SJCRH30 (cell line): ENCODE data around the gene REV1. TPM values are rescaled to one million over a fixed set of nuclear protein-coding genes. Genes with fewer than 3 reads are reported as not detected.

Source experiments
- DNase-seq, 2 experiments: peaks; one replicate each; pipeline ENCODE4 v3.0.0-alpha.2; 2015 to 2020
- H3K27ac ChIP-seq: fragments of 250-450 bp; sonication (Bioruptor Pico); 2 replicates; pipeline ENCODE4 v1.5.1; 2020; ENCODE audit warnings: mild to moderate bottlenecking, moderate library complexity
- H3K27me3 ChIP-seq: fragments of 250-450 bp; sonication (Bioruptor Pico); 2 replicates; pipeline ENCODE4 v1.5.1; 2020; ENCODE audit warnings: mild to moderate bottlenecking, moderate library complexity
- H3K36me3 ChIP-seq: fragments of 250-450 bp; sonication (Bioruptor Pico); 2 replicates; pipeline ENCODE4 v1.5.1; 2020; ENCODE audit warnings: mild to moderate bottlenecking, moderate library complexity
- H3K4me1 ChIP-seq: fragments of 250-450 bp; sonication (Bioruptor Pico); 2 replicates; pipeline ENCODE4 v1.5.1; 2020; ENCODE audit warnings: mild to moderate bottlenecking, moderate library complexity
- H3K4me3 ChIP-seq: fragments of 250-450 bp; sonication (Bioruptor Pico); 2 replicates; pipeline ENCODE4 v1.5.1; 2020; ENCODE audit warnings: mild to moderate bottlenecking, moderate library complexity
- H3K9me3 ChIP-seq: fragments of 250-450 bp; sonication (Bioruptor Pico); replicated peaks from 2 replicates; pipeline ENCODE4 v1.5.1; 2020; ENCODE audit warnings: mild to moderate bottlenecking, moderate library complexity
- total RNA-seq: library from RNA; depleted of rRNA; stranded (reverse); fragments of >200 nt; shearing (Covaris generic); gene quantifications from 2 replicates; pipeline ENCODE4 v1.2.3, GENCODE V29; 2014

The REV1 gene
- total RNA-seq, 1 experiment from 2014 or later, result 50.8 TPM

- peaks cover 50% of the 10 kb centered on the region for H3K36me3 ChIP-seq
- H3K4me3 ChIP-seq, result no peak overlapping the region
- H3K9me3 ChIP-seq, result no peaks in the 10 kb centered on the region
- DNase-seq, result no peak
- H3K27ac ChIP-seq, result no peak overlapping the region
- no peaks in the 10 kb centered on the region for H3K27me3 ChIP-seq
- no peaks in the 10 kb centered on the region for H3K4me1 ChIP-seq
These were observed 41.3 kb downstream of the REV1 start for GRCh38 chr2:99448556-99448955.

DNA sequence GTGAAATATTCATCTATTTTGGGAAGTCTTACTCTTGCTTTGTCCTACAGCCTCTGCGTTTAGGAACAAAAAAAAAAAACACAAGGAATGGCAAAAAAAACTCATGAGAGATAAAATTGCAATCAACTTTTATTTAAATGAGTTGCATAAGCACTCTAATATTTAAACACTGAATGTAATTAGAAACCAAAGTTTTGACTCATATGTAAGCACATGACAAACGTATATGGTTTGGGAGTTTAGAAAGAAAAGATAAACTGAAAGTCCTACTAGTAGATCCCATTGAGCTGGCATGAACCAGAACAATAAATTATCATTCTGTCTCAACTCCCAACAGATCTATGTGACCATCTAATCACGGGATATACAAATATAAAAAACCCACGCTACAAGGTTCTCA is 44.8 kb downstream of the REV1 start:
- peaks cover 45% of the 10 kb centered on the region for H3K36me3 ChIP-seq
- no peaks in the 10 kb centered on the region for H3K9me3 ChIP-seq
- no peak overlapping the region for H3K4me3 ChIP-seq
- H3K27ac ChIP-seq, result no peak overlapping the region
- DNase-seq, result no peak
- H3K4me1 ChIP-seq, result no peaks in the 10 kb centered on the region
- H3K27me3 ChIP-seq, result no peaks in the 10 kb centered on the region

DNA sequence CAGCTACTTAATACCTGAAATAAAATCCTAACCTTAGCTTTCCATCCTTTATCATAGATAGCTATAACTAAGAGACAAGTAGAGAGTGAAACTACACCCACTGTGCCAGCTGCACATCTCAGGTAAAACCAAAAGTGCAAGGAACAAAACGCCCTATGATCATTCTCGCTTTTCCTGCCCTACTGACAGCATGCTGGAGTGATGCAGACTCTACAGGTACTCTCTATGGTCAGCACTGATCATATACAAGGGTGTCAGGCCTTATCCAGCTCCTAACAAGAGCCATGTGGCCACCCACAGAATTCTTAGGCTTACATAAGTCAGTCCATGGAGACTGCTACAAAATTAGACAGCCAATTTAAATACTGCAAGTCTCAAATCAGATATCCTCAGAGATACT is 45.6 kb downstream of the REV1 start:
- H3K9me3 ChIP-seq, result no peaks in the 10 kb centered on the region
- H3K4me1 ChIP-seq, result no peaks in the 10 kb centered on the region
- H3K27ac ChIP-seq, result no peak overlapping the region
- H3K4me3 ChIP-seq, result no peak overlapping the region
- H3K36me3 ChIP-seq, result peaks cover 44% of the 10 kb centered on the region
- no peaks in the 10 kb centered on the region for H3K27me3 ChIP-seq
- no peak for DNase-seq

- no peak overlapping the region for H3K27ac ChIP-seq
- DNase-seq, result no peak
- peaks cover 44% of the 10 kb centered on the region for H3K36me3 ChIP-seq
- H3K27me3 ChIP-seq, result no peaks in the 10 kb centered on the region
- H3K4me3 ChIP-seq, result no peak overlapping the region
- H3K4me1 ChIP-seq, result no peaks in the 10 kb centered on the region
- H3K9me3 ChIP-seq, result no peaks in the 10 kb centered on the region
These were observed 47.0 kb downstream of the REV1 start for GRCh38 chr2:99442837-99443236.

- DNase-seq, result no peak
- Histone ChIP-seq H3K27me3 (no peaks in the 10 kb centered on the region), H3K27ac (no peak overlapping the region), H3K36me3 (peaks cover 41% of the 10 kb centered on the region), H3K9me3 (no peaks in the 10 kb centered on the region), H3K4me1 (no peaks in the 10 kb centered on the region), H3K4me3 (no peak overlapping the region)
These were observed 49.8 kb downstream of the REV1 start for GRCh38 chr2:99439971-99440505.

- Histone ChIP-seq H3K36me3 (peaks cover 41% of the 10 kb centered on the region), H3K4me1 (peaks cover 10% of the 10 kb centered on the region), H3K27me3 (no peaks in the 10 kb centered on the region), H3K4me3 (no peak overlapping the region), H3K27ac (no peak overlapping the region), H3K9me3 (no peaks in the 10 kb centered on the region)
- DNase-seq, result no peak
These were observed 52.9 kb downstream of the REV1 start for GRCh38 chr2:99436874-99437273.

DNA sequence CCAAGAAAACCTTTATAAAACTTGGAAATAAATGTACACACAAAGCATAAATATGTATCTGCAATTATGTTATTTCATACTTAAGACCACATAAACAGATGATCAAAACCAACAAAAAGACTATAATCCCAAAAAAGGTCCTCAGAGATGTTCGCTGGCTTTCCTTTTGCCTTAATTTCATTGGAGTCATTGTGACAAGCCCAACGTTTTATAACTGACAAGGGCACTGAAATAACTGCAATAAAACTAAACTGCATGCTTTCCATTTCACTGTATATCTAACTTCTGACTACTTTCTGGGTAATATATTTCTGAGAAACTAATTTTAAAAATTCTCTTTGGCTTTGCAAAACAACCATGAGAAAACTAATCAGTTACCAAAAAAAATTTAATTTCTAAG is 56.5 kb downstream of the REV1 start:
- H3K27ac ChIP-seq, result peak overlapping the region; percentile 87; the same call in 1 of the 2 replicates
- no peak overlapping the region for H3K4me3 ChIP-seq
- no peak for DNase-seq
- peaks cover 41% of the 10 kb centered on the region for H3K36me3 ChIP-seq
- no peaks in the 10 kb centered on the region for H3K9me3 ChIP-seq
- H3K4me1 ChIP-seq, result peaks cover 26% of the 10 kb centered on the region
- no peaks in the 10 kb centered on the region for H3K27me3 ChIP-seq

- H3K27ac ChIP-seq, result peak overlapping the region; percentile 87
- peaks cover 41% of the 10 kb centered on the region for H3K36me3 ChIP-seq
- H3K4me1 ChIP-seq, result peaks cover 26% of the 10 kb centered on the region
- H3K4me3 ChIP-seq, result no peak overlapping the region
- no peaks in the 10 kb centered on the region for H3K9me3 ChIP-seq
- DNase-seq, result peak; percentile 9 to 64
- H3K27me3 ChIP-seq, result no peaks in the 10 kb centered on the region
These were observed 58.1 kb downstream of the REV1 start for GRCh38 chr2:99431587-99432275.

DNA sequence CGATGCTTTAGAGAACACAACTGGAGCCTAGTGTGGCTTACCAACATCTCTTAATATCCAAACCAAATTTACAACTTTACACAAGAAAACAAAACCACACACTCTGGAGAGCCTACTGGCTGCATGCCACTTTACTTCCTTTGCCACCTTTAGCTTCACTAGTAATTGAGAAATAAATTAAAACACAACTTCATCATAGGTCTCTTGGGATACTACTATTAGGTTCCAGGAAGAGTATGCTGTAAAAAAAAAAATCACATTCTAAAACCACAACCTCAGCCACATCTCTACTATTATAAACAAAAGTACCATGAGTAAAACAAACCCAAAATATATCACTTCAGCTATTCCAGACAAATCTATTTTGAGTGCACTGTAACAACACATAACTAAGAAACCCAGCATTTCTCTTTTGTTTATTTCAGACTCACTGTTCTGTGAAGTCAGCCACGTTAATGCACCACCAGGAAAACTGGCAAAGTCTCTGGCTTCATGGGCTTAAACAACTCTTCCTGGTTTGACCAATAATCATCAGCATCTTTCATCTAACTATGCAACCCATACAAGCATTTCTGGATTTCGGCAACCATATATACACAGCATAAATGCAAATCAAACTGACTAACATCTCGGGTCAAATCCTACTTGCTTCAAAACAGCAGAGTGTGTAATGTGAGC is 59.1 kb downstream of the REV1 start:
- H3K27ac ChIP-seq, result peak overlapping the region; percentile 87
- peak in 1 of 2 experiments; percentile 13 for DNase-seq

GRCh38 chr2:99425022-99425421 is 64.8 kb downstream of the REV1 start:
- no peaks in the 10 kb centered on the region for H3K27me3 ChIP-seq
- H3K36me3 ChIP-seq, result peaks cover 78% of the 10 kb centered on the region
- no peaks in the 10 kb centered on the region for H3K9me3 ChIP-seq
- 0 out of 2 replicates have a peak, but pooled peaks cover 3% of the 10 kb centered on the region for H3K4me1 ChIP-seq
- no peak for DNase-seq
- no peak overlapping the region for H3K27ac ChIP-seq
- no peak overlapping the region for H3K4me3 ChIP-seq

More for the DNA sequence above, 59.1 kb downstream of the REV1 start:
- Histone ChIP-seq H3K9me3 (no peaks in the 10 kb centered on the region), H3K27me3 (no peaks in the 10 kb centered on the region), H3K4me1 (peaks cover 26% of the 10 kb centered on the region), H3K36me3 (peaks cover 44% of the 10 kb centered on the region), H3K4me3 (no peak overlapping the region)

DNA sequence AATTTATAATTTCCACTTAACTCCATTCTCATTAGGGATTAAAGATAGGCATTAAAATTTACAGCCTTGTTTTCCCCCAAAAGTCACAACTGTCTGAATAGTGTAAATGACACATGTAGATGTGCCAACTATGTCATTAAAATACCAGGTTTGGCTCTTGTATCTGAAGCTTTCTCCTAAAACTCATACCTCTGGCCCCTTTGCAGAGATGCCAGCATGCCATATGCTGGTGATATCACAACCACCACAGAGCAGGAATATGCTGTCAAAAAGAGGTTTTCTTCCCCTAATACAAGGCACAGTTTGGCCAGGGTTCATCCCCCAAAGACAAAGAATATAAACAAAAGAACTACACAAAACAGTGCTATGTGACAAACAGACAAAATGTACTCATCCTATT is 65.4 kb downstream of the REV1 start:
- DNase-seq, result no peak
- H3K4me3 ChIP-seq, result no peak overlapping the region
- H3K36me3 ChIP-seq, result peaks cover 73% of the 10 kb centered on the region
- H3K9me3 ChIP-seq, result no peaks in the 10 kb centered on the region
- H3K27ac ChIP-seq, result no peak overlapping the region
- 0 out of 2 replicates have a peak, but pooled peaks cover 3% of the 10 kb centered on the region for H3K4me1 ChIP-seq
- H3K27me3 ChIP-seq, result no peaks in the 10 kb centered on the region

DNA sequence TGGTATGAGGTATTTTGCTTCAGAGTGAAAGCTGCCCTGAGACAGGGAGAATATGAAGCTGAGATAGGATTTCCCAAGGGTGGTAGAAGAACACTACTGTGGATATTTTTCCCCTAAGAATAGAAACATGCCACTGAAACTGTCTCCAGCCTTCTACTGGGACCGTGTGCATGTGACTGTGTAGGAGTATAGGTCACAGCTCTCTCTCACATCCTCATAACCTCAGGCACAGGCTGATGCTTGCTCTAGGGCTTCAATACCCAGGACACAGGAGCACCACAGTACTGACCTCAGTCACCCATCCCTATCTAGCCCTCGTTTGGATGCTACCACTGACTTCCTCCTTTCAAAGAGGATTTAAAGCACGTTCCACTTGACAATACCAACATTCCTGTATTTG is 67.2 kb downstream of the REV1 start:
- peaks cover 71% of the 10 kb centered on the region for H3K36me3 ChIP-seq
- H3K27me3 ChIP-seq, result no peaks in the 10 kb centered on the region
- H3K27ac ChIP-seq, result no peak overlapping the region
- DNase-seq, result no peak
- H3K4me3 ChIP-seq, result no peak overlapping the region
- H3K9me3 ChIP-seq, result no peaks in the 10 kb centered on the region
- 0 out of 2 replicates have a peak, but pooled peaks cover 3% of the 10 kb centered on the region for H3K4me1 ChIP-seq

DNA sequence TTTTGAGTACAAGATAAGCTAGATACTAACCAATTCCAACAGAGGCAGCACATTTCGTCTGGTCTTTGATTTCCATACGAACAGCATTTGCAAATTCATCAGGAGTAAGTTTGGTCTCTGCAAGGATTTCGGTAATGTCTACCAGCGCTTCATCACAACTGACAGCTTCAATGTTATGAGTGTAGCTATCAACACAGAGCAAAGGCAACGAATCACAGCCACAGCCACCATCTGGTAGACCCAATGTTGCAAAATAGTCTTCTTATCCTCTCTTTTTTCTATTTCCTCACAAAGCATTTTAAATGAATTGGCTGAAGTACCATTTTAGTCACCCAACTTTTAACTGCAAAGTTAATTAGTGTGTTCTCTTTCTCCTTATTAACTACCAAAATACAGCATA is 68.3 kb downstream of the REV1 start:
- DNase-seq, result no peak
- peaks cover 71% of the 10 kb centered on the region for H3K36me3 ChIP-seq
- H3K4me1 ChIP-seq, result 0 out of 2 replicates have a peak, but pooled peaks cover 3% of the 10 kb centered on the region
- no peak overlapping the region for H3K4me3 ChIP-seq
- no peaks in the 10 kb centered on the region for H3K9me3 ChIP-seq
- H3K27me3 ChIP-seq, result no peaks in the 10 kb centered on the region
- H3K27ac ChIP-seq, result no peak overlapping the region

DNA sequence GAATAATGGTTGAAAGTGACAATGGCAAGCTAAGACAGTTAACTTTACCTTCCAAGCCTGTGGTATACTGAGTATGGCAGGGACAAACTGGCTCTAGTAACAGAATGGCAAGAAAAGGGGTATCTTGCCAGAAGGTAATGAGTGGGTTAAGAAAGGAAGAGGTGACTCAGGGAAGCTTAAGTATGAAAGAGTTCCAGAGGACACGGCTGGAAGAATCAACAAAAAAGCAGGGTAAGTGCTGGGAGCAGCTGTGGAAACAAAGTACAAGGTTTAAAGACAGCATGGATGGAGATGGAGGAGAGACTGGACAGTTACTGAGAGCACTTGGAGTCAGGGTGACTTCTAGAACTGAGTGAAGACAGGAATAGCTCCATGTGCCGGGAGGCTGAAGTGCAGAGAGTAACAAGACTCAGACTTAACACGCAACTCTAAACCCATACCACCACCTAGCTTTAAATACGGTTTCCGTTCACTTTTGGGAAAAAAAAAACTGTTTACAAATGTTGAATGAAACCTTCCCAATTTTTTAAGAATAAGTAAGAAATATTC is 69.0 kb downstream of the REV1 start:
- H3K9me3 ChIP-seq, result no peaks in the 10 kb centered on the region
- H3K27ac ChIP-seq, result no peak overlapping the region
- H3K4me1 ChIP-seq, result 0 out of 2 replicates have a peak, but pooled peaks cover 3% of the 10 kb centered on the region
- no peaks in the 10 kb centered on the region for H3K27me3 ChIP-seq
- no peak for DNase-seq
- H3K4me3 ChIP-seq, result no peak overlapping the region
- peaks cover 77% of the 10 kb centered on the region for H3K36me3 ChIP-seq

GRCh38 chr2:99420031-99420430 is 69.8 kb downstream of the REV1 start:
- no peak overlapping the region for H3K4me3 ChIP-seq

More at GRCh38 chr2:99420031-99420430, 69.8 kb downstream of the REV1 start:
- Histone ChIP-seq H3K27me3 (no peaks in the 10 kb centered on the region), H3K27ac (no peak overlapping the region), H3K4me1 (0 out of 2 replicates have a peak, but pooled peaks cover 3% of the 10 kb centered on the region), H3K9me3 (no peaks in the 10 kb centered on the region), H3K36me3 (peaks cover 78% of the 10 kb centered on the region)
- no peak for DNase-seq
